Tibial nerve (tissue), 4 donors: ENCODE results near the gene RGS2. TPM values are rescaled to one million over a fixed set of nuclear protein-coding genes. Genes with fewer than 3 reads are reported as not detected.

Experiments
- DNase-seq, 2 donors: peaks; one replicate each; pipeline ENCODE4 v3.0.0-alpha.2; 2019; ENCODE audit warnings: low spot score in 2 of 2
- H3K27ac ChIP-seq, 4 donors: fragments of 200-600 bp; sonication (generic) in 3 of 4; one replicate each; pipeline ENCODE4 v1.5.1; 2017 to 2019; ENCODE audit warnings: mild to moderate bottlenecking in 1 of 4
- H3K27me3 ChIP-seq, 2 donors: fragments of 200-600 bp; sonication (generic) in 1 of 2; one replicate each; pipeline versions ENCODE4 v1.5.1 to v1.6.0; 2017 to 2019
- H3K36me3 ChIP-seq, 3 donors: fragments of 200-600 bp; sonication (generic); one replicate each; pipeline ENCODE4 v1.5.1; 2018 to 2019
- H3K4me1 ChIP-seq, 4 donors: fragments of 200-600 bp; sonication (generic) in 3 of 4; one replicate each; pipeline ENCODE4 v1.5.1; 2017 to 2019
- H3K4me3 ChIP-seq, 4 donors: fragments of 200-600 bp; sonication (generic) in 3 of 4; one replicate each; pipeline ENCODE4 v1.5.1; 2017 to 2019; ENCODE audit warnings: mild to moderate bottlenecking in 1 of 4, moderate library complexity in 1 of 4
- H3K9me3 ChIP-seq, 4 donors: fragments of 200-600 bp; sonication (generic) in 3 of 4; one replicate each; pipeline ENCODE4 v1.5.1; 2017 to 2019
- CTCF ChIP-seq, 5 experiments: fragments of 200-600 bp in 3 of 5; fragments of 450-650 bp in 2 of 5; sonication (generic) in 3 of 5; IDR thresholded peaks; one replicate each; pipeline ENCODE4 v1.5.1; 2016 to 2019; ENCODE audit warnings: antibody characterized with exemption in 5 of 5, mild to moderate bottlenecking in 3 of 5, moderate library complexity in 2 of 5
- EP300 ChIP-seq, 2 donors: sonication (generic); formaldehyde crosslinking; IDR thresholded peaks; one replicate each; pipeline ENCODE4 v1.6.1; 2017; ENCODE audit warnings: antibody characterized with exemption in 2 of 2, mild to moderate bottlenecking in 1 of 2
- POLR2A ChIP-seq, 2 donors: fragments of 450-650 bp; IDR thresholded peaks; one replicate each; pipeline ENCODE4 v1.6.1; 2017; ENCODE audit warnings: antibody characterized with exemption in 2 of 2, mild to moderate bottlenecking in 2 of 2, moderate library complexity in 2 of 2
- WGBS, 2 donors: methylation state at CpG; one replicate each; pipeline ENCODE4 v1.1.5; 2018; 5-methylcytosine and 5-hydroxymethylcytosine counted together
- total RNA-seq, 4 donors: library from RNA; depleted of rRNA; stranded (reverse); fragments of >200 nt; gene quantifications; one replicate each; pipeline ENCODE4 v1.1.0, GENCODE V29; 2016

The RGS2 gene
- total RNA-seq, 4 donors from 2014 or later = 15.0 to 38.6 (median 31.1) TPM

GRCh38 chr1:192794768-192795035, 14.1 kb upstream of the RGS2 start:
- no peak overlapping the region for H3K27ac ChIP-seq
- no peaks in the 10 kb centered on the region for H3K36me3 ChIP-seq
- no peak for DNase-seq
- no peak overlapping the region for H3K4me3 ChIP-seq
- TF ChIP-seq CTCF (IDR thresholded peaks at IDR 0.05) (no peak), EP300 (IDR thresholded peaks at IDR 0.05) (no peak), POLR2A (IDR thresholded peaks at IDR 0.05) (no peak)
- H3K9me3 ChIP-seq = no peaks in the 10 kb centered on the region
- H3K4me1 ChIP-seq = no peaks in the 10 kb centered on the region
- no peaks in the 10 kb centered on the region for H3K27me3 ChIP-seq

GRCh38 chr1:192795916-192796618, 12.8 kb upstream of the RGS2 start:
- no peak for DNase-seq
- Histone ChIP-seq H3K9me3 (no peaks in the 10 kb centered on the region), H3K4me3 (no peak overlapping the region), H3K4me1 (no peaks in the 10 kb centered on the region), H3K36me3 (no peaks in the 10 kb centered on the region), H3K27ac (no peak overlapping the region), H3K27me3 (no peaks in the 10 kb centered on the region)
- 87 to 91% methylated on average over 1 of the region's 1 CpG for WGBS, 2 donors
- no peak for TF ChIP-seq CTCF (IDR thresholded peaks at IDR 0.05)
- TF ChIP-seq EP300 (IDR thresholded peaks at IDR 0.05) = no peak
- TF ChIP-seq POLR2A (IDR thresholded peaks at IDR 0.05) = no peak

- H3K27ac ChIP-seq = no peak overlapping the region
- no peaks in the 10 kb centered on the region for H3K4me1 ChIP-seq
- no peaks in the 10 kb centered on the region for H3K36me3 ChIP-seq
- TF ChIP-seq EP300 (IDR thresholded peaks at IDR 0.05) = no peak
- TF ChIP-seq POLR2A (IDR thresholded peaks at IDR 0.05) = no peak
- TF ChIP-seq CTCF (IDR thresholded peaks at IDR 0.05) = no peak
- no peak overlapping the region for H3K4me3 ChIP-seq
- H3K9me3 ChIP-seq = no peaks in the 10 kb centered on the region
- DNase-seq = no peak
- WGBS, 2 donors = 96 to 100% methylated on average over 1 of the region's 1 CpG
- H3K27me3 ChIP-seq = no peaks in the 10 kb centered on the region
These were observed 11.7 kb upstream of the RGS2 start for GRCh38 chr1:192797143-192797542.

GRCh38 chr1:192797891-192798290, 10.9 kb upstream of the RGS2 start:
- Histone ChIP-seq H3K27ac (no peak overlapping the region), H3K4me1 (no peaks in the 10 kb centered on the region), H3K9me3 (no peaks in the 10 kb centered on the region), H3K27me3 (no peaks in the 10 kb centered on the region), H3K4me3 (no peak overlapping the region), H3K36me3 (no peaks in the 10 kb centered on the region)
- TF ChIP-seq CTCF (IDR thresholded peaks at IDR 0.05) (no peak), EP300 (IDR thresholded peaks at IDR 0.05) (no peak), POLR2A (IDR thresholded peaks at IDR 0.05) (no peak)
- DNase-seq = no peak
- WGBS, 2 donors = 70 to 89% methylated on average over 7 of the region's 7 CpGs

GRCh38 chr1:192801451-192801850, 7.4 kb upstream of the RGS2 start:
- no peaks in the 10 kb centered on the region for H3K36me3 ChIP-seq
- no peaks in the 10 kb centered on the region for H3K9me3 ChIP-seq
- peaks cover 0 to 5% (median 0%) of the 10 kb centered on the region in 4 donors for H3K4me1 ChIP-seq
- WGBS, 2 donors = 86 to 92% methylated on average over 2 of the region's 2 CpGs
- TF ChIP-seq CTCF (IDR thresholded peaks at IDR 0.05) = no peak
- TF ChIP-seq EP300 (IDR thresholded peaks at IDR 0.05) = no peak
- TF ChIP-seq POLR2A (IDR thresholded peaks at IDR 0.05) = no peak
- no peak for DNase-seq
- no peaks in the 10 kb centered on the region for H3K27me3 ChIP-seq
- H3K4me3 ChIP-seq = no peak overlapping the region
- no peak overlapping the region for H3K27ac ChIP-seq
